Peyer's patch (tissue), 4 donors: Measurements from ENCODE around the gene TEX29.

ENCODE experiments used
- CTCF ChIP-seq, 6 experiments: fragments of 450-650 bp in 4 of 6; fragments of 200-600 bp in 2 of 6; sonication (generic) in 1 of 6; IDR thresholded peaks; one replicate each; pipeline ENCODE4 v1.5.1; 2017 to 2019; ENCODE audit warnings: antibody characterized with exemption in 6 of 6, mild to moderate bottlenecking in 3 of 6, moderate library complexity in 1 of 6
- POLR2A ChIP-seq, 2 donors: fragments of 450-650 bp; IDR thresholded peaks; one replicate each; pipeline ENCODE4 v1.5.1; 2017; ENCODE audit warnings: antibody characterized with exemption in 2 of 2, mild to moderate bottlenecking in 2 of 2, moderate library complexity in 2 of 2

- TF ChIP-seq CTCF (IDR thresholded peaks at IDR 0.05) (no peak), POLR2A (IDR thresholded peaks at IDR 0.05) (no peak)
Observed at GRCh38 chr13:111360452-111360851, 40.0 kb downstream of the TEX29 start.
